GM21825 (cell line): ENCODE results near the gene FAM216A.
"Not testable (repeated sequence)": the region's sequence is repeated elsewhere in the genome, so short reads cannot be mapped to it uniquely, and the experiment has no call there.

Experiments used
- ATAC-seq: cut with Tn5 transposase; IDR thresholded peaks from one replicate; pipeline ENCODE4 v1.9.1; 2021; ENCODE audit warnings: mild to moderate bottlenecking, moderate library complexity; ENCODE audit not compliant: unreplicated experiment

Gene FAM216A, protein sequence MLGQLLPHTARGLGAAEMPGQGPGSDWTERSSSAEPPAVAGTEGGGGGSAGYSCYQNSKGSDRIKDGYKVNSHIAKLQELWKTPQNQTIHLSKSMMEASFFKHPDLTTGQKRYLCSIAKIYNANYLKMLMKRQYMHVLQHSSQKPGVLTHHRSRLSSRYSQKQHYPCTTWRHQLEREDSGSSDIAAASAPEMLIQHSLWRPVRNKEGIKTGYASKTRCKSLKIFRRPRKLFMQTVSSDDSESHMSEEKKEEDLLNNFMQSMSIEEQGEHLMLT

DNA sequence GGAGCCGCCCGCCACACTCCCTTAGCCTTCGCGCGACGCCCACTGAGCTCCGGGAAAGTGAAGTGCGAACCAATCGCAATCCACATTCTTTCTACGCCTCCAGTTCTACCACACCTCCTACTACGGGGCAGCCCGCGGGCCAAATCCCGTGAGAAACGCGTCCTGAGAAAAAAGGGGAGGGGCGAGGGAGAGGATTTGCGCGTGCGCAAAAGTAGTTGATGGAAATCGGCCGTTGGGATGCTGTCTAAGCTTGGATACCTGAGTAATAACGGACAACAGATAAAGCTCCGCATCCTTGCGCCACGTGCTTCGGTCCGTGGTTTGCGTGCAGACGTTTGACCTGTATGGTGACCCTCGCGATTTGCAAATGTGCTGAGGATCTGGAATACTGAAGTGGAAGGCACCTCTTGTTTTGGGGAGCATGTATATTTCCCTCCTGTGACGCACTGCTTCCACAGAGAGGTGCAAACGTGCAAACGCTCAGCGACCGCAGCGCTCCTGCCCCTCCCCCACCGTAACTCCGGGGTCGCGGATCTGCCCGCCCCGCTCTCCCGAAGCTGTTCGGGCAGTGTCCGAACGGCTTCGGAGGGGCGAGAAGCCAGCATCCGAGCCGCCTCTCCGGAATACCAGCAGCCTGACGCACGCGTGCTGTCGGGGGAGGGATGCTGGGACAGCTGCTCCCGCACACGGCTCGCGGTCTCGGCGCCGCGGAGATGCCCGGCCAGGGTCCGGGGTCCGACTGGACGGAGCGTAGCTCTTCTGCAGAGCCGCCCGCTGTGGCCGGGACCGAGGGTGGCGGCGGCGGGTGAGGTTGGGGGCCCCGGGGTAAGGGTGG is at the start of gene FAM216A, which contains the start of gene GPN3:
FAM216A (plus strand) TSS at position 632 of the 835 bp plus-strand sequence; CDS start at position 663, 31 bp downstream.
GPN3 (minus strand) TSS at position 44 of the 835 bp plus-strand sequence. CDS start 54 bp downstream, outside the sequence.
- ATAC-seq, result peak; percentile 72

DNA sequence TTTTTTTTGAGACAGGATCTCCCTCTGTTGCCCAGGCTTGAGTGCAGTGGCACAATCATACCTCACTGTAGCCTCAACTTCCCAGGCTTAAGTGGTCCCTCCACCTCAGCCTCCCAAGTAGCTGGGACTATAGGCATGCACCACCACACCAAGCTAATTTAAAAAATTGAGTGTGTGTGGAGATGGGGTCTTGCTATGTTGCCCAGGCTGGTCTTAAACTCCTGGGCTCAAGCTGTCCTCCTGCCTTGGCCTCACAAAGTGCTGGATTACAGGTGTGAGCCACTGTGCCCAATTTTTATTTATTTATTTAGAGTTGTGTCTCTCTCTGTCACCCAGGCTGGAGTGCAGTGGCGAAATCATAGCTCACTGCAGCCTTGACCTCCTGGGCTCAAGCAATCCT is 48.0 kb upstream of the FAM216A start:
- not testable (repeated sequence) for ATAC-seq

DNA sequence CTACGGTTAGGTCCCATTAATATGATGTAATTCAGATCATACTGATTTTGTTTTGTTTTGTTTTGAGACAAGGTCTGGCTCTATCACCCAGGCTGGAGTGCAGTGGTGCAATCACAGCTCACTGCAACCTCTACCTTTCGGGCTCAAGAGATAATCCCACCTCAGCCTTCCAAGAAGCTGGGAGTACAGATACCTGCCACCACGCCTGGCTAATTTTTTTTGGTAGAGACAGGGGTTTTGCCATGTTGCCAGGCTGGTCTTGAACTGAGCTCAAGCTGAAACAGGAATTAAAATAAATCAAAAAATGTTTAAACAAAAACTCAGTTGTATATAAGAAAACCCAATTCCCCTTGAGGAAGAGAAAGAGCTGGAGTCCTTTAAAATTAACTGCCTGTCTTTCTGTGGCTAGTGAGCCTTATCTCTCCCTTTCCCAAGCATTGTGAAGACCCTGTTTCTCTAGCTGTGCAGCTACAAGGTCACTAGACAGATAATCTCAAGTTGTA is 47.4 kb upstream of the FAM216A start:
- no peak for ATAC-seq

DNA sequence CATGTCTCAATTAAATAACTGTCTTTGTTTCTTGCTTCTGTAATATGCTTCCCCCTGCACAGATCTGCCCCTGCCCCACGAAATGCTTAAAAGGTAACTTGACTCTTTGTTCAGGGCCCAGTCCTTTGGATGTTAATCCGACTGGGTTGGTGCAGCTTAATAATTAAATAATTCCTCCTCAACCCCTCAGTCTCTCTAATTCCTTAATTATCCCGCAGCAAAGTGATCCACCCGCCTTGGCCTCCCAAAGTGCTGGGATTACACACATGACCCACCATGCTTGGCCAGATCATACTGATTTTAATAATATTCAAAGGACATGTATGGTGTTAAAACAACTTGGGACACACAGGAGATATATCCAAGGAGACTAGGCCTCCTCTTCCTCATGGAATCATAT is 46.9 kb upstream of the FAM216A start:
- no peak for ATAC-seq

DNA sequence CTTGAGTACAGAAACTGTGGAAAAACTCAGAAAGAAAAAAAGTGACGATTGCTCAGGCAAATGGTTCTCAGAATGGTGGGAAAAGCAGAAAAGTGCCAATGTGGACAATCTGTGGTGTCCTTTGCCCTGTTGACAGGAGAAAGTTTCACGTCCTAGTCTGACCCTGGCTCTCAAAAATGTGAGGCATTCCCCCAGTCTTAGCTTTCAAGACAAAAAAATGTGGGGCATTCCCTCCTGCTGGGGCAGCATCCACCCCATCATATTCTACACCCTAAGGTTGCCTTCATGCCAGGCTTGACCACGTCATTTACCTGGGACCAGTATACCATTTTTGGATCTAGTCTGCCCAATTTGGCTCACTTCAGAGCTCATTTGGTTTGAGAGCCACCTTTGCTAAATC is 44.4 kb upstream of the FAM216A start:
- ATAC-seq, result no peak

DNA sequence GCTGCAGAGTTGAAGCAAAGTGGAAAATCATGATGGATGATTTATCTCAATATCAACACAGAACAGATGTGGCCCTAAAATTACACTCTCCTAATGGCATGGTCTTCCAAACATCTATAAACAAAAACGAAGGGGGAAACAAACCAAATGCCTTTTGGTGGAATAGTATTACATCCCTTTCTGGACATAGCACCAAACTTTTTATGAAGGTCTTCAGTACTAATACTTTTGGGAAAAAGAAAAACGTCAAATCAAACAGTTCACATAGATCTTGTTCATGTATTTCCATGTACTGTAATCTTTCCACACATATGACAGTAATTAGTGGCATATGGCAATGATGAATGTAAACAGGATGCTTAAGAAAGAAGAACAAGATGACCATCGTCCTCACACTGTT is 42.2 kb upstream of the FAM216A start:
- ATAC-seq, result no peak

DNA sequence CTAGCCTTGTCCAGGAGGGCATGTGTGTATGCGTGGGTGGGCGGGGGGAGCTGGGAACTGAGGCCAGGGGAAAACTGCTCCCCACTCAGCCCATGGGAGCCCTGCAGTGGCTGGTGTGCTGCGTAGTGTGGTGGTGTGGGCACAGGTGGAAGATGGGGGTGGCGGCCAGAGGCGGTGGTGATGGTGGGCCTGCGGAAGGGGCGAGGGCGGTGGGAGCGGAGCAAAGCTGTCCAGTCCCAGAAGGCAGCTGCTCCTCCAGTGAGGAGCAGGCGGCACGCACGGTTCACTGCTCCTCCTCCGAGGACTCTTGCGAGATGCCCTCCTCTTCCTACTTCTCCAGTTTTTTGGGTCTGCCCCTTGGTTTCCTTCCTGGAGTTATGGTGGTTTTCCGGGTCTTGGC is 39.0 kb upstream of the FAM216A start:
- ATAC-seq, result not testable (repeated sequence)

DNA sequence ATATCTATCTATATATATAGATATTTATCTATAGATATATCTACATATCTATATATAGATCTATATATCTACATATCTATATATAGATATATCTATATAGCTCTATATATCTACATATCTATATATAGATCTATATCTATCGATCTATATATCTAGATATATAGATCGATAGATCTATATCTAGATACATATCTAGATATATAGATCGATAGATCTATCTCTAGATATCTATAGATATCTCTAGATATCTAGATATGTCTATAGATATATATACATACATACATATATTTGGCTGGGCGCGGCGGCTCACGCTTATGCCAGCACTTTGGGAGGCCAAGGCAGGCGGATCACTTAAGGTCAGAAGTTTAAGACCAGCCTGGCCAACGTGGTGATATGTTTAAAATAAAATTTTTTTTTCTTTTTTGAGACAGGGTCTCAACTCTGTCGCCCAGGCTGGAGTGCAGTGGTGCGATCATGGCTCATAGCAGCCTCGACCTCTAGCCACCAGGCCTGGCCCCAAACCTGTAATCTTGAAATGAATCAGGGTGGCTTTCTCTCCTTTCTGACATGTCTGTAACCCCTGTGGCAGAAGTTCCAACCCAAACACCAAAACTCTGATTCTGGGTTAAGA is 36.6 kb upstream of the FAM216A start:
- no peak for ATAC-seq

DNA sequence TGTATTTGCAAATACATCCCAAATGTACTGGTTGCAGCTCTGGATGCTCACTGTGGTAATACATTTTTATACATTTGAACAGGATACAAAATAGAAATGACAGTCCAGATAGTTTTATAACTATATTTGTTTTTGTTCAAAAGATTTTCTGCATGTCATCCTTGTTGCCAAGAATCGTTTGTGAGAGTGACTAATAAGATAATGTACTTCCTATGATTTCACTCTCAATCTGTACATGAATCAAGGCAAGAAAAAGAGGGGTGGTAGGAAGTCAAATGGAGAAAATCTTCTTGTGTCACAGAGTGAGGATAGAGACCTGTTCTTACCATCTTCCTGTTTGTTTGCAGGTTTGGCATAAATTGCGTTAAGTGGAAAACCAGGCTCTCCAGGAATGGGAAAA is 32.4 kb upstream of the FAM216A start:
- no peak for ATAC-seq

DNA sequence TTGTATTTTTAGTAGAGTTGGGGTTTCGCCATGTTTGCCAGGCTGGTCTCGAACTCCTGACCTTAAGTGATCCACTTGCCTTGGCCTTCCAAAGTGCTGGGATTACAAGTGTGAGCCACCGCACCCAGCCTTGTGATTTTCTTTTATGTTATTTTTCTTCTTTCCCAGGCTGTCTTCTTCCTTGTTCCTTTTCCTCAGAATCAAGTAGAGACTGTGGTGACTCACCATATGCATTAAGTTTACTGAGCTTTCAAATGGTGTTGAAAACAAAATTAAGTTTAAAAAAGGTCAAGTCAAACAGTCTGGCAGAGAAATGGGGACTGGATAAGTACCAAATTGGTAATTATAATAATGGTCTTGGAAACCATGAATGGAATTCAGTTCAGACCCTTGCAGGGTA is 24.2 kb upstream of the FAM216A start:
- ATAC-seq, result no peak

DNA sequence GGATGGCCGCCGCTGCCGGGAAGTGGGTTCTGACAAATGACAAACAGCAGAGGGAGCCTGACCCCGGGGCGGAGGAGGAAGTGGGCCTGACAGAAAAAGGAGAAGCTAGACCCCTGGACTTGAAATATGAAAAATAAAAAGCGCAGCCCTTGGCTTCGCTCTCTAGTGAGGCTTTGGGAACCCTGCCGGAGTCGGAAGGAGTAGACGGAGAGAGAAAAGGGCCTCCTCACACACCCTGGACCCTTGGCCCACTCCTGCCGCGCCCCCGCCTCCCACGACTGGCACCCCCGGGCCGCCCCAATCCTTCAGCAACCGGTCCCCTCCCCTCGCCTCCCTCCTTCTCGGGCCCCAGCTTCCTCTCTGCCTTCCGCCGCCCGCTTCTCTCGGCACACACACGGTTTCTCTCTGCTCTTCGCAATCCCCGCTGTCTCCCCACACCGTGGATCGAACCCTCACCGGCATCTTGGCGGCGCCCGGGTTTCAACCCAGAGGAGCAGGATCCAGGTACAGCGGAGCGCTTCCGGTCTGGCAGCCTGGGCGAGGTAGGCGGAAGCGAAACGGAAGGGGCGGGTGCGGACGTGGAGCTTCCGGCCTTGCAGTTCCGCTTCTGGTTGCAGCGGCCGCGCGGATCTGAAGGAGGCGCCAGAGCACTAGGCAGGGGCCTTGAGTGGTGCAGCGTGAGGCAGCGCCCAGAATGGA is 18.7 kb upstream of the FAM216A start, which contains the start of gene ARPC3:
ARPC3 (minus strand) TSS at position 539 of the 699 bp plus-strand sequence; CDS start at position 462, 77 bp downstream.
- ATAC-seq, result peak; percentile 95

DNA sequence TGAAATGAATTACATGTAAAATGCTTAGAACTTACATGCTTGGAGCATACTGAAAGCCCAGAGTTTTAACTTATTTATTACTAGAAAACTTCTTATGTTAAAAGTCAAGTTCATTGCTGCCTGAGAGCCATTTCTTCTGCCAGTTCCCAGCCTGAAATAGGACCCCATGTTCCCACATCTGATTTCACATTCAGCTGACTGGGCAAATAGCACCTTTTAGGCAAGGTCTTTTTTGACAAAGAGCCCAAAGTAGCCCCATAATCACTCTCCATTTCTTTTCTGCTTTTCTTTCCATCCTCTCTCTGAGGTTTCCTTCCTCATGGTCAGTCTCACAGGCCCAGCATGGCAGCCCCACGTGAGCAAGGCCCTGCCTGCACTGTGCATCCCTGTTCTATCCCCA is 17.4 kb upstream of the FAM216A start:
- ATAC-seq, result no peak

DNA sequence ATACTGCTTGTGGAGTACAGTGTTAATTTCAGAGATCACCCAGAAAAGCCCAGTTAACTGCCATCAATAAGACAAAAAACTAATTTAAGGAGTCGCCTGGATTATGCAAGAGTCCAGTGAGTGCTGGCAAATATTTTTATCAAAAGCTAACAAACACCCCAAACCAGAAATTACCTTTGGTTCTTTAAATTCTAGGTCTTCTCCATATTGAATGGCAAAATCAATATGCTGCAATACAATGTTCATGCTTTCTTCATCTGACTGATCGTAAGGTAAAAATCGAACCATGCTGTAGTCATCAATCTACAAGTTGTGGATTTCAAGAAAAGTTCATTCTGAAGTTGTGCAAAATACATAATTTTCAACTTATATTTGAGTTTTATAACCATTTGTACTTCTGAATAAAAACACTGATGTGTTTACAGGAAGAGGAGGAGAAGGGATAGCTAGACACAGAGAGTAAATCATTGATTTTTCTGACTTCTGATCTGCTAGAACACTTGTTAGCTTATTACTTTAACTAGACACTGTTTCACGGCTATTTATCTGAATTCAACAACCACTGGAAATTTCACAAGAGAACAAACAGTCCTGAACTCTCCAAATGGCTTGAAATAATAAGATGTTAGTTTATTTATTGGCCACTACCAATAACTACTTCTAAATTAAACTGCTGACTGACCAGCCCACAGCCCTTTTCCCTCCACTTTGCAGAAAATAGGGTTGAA is 14.9 kb upstream of the FAM216A start:
- no peak for ATAC-seq

DNA sequence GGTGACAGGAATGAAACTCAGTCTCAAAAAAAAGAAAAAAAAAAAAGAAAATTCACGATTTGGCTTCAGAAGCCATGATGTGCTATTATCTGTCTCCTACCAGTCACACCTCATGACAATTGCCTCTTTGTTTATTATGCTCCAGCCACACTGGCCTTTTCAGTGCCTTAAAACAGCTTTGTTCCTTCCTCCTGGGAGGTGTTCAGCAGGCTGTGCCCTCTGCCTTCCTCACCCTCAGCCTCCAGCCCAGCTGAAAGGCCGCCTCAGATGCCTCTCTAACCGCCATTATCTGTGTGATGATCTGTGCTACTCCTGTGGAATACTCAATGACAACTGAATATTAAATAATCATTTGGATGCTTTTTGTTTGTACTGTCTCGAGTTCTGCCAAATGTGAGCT is 9.9 kb upstream of the FAM216A start:
- no peak for ATAC-seq

DNA sequence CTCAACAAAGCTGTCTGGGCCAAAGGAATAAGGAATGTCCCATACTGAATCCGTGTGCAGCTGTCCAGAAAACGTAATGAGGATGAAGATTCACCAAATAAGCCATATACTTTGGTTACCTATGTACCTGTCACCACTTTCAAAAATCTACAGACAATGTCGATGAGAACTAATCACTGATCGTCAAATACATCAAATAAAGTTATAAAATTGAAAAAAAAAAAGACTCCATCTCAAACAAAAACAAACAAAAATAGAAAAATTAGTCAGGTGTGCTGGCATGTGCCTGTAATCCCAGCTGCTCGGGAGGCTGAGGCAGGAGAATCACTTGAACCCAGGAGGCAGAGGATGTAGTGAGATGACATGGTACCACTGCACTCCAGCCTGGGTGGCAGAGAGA is 7.5 kb upstream of the FAM216A start:
- not testable (repeated sequence) for ATAC-seq

DNA sequence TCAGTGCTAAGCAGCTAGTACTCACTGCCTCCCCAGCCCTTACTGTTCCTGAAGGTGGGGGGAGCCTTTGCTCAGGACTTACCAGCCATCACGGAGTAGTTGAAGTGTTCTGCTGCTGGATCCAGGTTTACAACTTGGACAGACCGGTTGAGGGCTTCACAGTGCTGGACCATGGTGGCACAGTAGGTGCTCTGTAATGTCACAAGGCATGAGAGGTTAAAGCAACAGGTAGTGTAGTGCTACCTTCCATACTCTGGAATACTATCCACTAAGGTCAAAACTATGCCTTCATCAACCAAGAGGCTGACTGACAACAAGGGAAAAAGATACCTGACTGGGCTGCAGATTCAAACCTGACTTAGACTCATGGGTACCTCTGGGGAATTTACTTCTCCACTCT is 3.6 kb upstream of the FAM216A start:
- ATAC-seq, result no peak

DNA sequence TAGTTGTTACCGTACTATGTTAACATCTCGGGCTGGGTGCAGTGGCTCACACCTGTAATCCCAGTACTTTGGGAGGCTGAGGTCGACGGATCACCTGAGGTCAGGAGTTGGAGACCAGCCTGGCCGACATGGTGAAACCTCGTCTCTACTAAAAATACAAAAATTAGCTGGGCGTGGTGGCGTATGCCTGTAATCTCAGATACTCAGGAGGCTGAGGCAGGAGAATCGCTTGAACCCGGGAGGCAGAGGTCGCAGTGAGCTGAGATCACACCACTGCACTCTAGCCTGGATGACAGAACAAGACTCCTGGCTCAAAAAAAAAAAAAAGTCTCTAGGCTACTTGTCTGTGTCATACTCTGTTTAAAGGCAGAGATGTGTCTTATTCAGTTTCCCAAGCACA is 2.9 kb upstream of the FAM216A start:
- ATAC-seq, result not testable (repeated sequence)

DNA sequence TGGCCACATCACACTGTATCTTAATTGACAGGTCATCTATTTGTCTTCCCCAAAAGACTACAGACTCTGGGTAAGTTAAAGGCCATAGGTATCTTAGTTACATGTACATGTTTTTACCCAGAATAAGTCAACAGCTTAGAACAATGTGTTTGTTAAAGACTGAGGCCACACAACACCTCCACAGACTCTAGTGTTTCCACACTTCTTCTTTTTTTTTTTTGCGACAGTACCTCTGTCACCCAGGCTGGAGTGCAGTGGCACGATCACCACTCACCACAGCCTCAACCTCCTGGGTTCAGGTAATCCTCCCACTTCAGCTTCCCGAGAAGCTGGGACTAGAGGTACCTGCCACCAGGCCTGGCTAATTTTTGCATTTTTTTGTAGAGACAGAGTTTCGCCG is 1.9 kb upstream of the FAM216A start:
- no peak for ATAC-seq

DNA sequence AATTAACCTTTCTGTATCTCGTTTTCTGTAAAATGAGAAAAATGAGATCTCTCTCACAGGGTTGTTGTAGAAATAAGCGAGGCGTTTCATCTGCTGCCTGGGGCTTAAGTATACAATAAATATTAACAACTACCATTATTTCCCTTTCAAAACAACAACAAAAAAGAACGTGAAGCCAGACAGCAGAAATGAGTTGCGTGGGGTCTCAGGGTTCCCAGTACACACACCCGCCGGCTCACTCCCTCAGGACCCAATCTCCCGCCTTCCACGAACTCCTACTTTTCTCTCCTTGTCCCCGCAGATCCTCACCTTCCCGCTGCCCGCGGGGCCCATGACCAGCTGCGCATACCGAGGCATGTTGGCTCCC is 815 bp upstream of the FAM216A start:
- ATAC-seq, result no peak

DNA sequence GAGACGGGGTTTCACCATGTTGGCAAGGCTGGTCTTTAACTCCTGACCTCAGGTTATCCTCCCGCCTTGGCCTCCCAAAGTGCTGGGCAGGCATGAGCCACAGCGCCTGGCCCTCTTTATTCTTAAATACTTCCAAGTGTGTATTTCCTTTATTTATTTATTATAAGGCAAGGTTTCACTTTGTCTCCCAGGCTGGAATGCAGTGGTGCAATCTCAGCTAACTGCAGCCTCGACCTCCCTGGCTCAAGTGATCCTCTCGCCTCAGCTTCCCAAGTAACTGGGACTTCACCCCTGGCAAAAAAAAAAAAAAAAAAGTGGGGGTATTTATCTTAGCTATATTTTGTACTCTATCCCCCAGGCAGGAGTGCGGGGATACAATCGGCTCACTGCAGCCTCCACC is 6.8 kb downstream of the FAM216A start:
- ATAC-seq, result no peak
